HG02642 (cell line): ENCODE results near the gene RBM47.

ENCODE experiments used
- ATAC-seq: cut with Tn5 transposase; IDR thresholded peaks from one replicate; pipeline ENCODE4 v1.9.1; 2021; ENCODE audit warnings: mild to moderate bottlenecking; ENCODE audit not compliant: unreplicated experiment, poor library complexity

Gene RBM47

GRCh38 chr4:40511036-40511614 lies 118.5 kb downstream of the RBM47 start:
- ATAC-seq = no peak

- ATAC-seq = no peak
Measured at GRCh38 chr4:40507977-40508376, 121.7 kb downstream of the RBM47 start.

- ATAC-seq = no peak
Measured at GRCh38 chr4:40506492-40506891, 123.2 kb downstream of the RBM47 start.

GRCh38 chr4:40506066-40506465 lies 123.6 kb downstream of the RBM47 start:
- no peak for ATAC-seq

- ATAC-seq = peak; percentile 64
Measured at GRCh38 chr4:40502934-40503333, 126.7 kb downstream of the RBM47 start.

GRCh38 chr4:40502220-40502619 lies 127.4 kb downstream of the RBM47 start:
- no peak for ATAC-seq

- no peak for ATAC-seq
Measured at GRCh38 chr4:40500781-40501180, 128.9 kb downstream of the RBM47 start.

GRCh38 chr4:40493160-40493559 lies 136.5 kb downstream of the RBM47 start:
- no peak for ATAC-seq

GRCh38 chr4:40492691-40493090 lies 137.0 kb downstream of the RBM47 start:
- no peak for ATAC-seq

- ATAC-seq = no peak
Measured at GRCh38 chr4:40490481-40490880, 139.2 kb downstream of the RBM47 start.

- no peak for ATAC-seq
Measured at GRCh38 chr4:40489961-40490360, 139.7 kb downstream of the RBM47 start.

GRCh38 chr4:40486534-40486933 lies 143.1 kb downstream of the RBM47 start:
- ATAC-seq = no peak

GRCh38 chr4:40484346-40485090 lies 145.1 kb downstream of the RBM47 start:
- no peak for ATAC-seq

- ATAC-seq = no peak
Measured at GRCh38 chr4:40482985-40483647, 146.5 kb downstream of the RBM47 start.

GRCh38 chr4:40481977-40482376 lies 147.7 kb downstream of the RBM47 start:
- no peak for ATAC-seq

GRCh38 chr4:40480291-40480690 lies 149.4 kb downstream of the RBM47 start:
- no peak for ATAC-seq

- ATAC-seq = no peak
Measured at GRCh38 chr4:40479378-40479777, 150.3 kb downstream of the RBM47 start.

- ATAC-seq = no peak
Measured at GRCh38 chr4:40475609-40476008, 154.1 kb downstream of the RBM47 start.

- ATAC-seq = no peak
Measured at GRCh38 chr4:40473578-40474388, 155.9 kb downstream of the RBM47 start.

- ATAC-seq = no peak
Measured at GRCh38 chr4:40471923-40472322, 157.7 kb downstream of the RBM47 start.

GRCh38 chr4:40466789-40467188 lies 162.9 kb downstream of the RBM47 start:
- ATAC-seq = no peak
